H1 (cell line): ENCODE data around the gene TIMP4. TPM values are rescaled to one million over a fixed set of nuclear protein-coding genes. Genes with fewer than 3 reads are reported as not detected.

ENCODE experiments used
- CTCF ChIA-PET: fragments of 300-600 bp; sonication (Branson Sonifier 250); formaldehyde crosslinking; loops from one replicate; lab custom pipeline; 2021; ENCODE audit not compliant: partially characterized antibody; lab: Charles Lee
- POLR2A ChIA-PET: fragments of 300-600 bp; sonication (Branson Sonifier 250); formaldehyde crosslinking; loops from one replicate; lab custom pipeline; 2021; ENCODE audit warnings: inconsistent platforms; ENCODE audit not compliant: partially characterized antibody; lab: Charles Lee
- DNase-seq, 2 experiments: peaks; one replicate each; pipeline versions ENCODE4 v3.0.0 to v3.0.0-alpha.2; 2010 to 2022; ENCODE audit warnings: low spot score in 2 of 2, low read depth in 1 of 2, mixed read lengths in 1 of 2
- FAIRE-seq: peaks from 2 replicates; lab custom pipeline; 2011; peaks lifted over from hg19 to GRCh38; lab: Jason Lieb, UNC
- H2AFZ ChIP-seq: 2 replicates; pipeline ENCODE4 v1.8.1; 2012; ENCODE audit warnings: low read length, inconsistent platforms
- H2AK5ac ChIP-seq: 2 replicates; pipeline ENCODE4 v1.6.1; 2013; ENCODE audit warnings: low read depth, low read length
- H2BK120ac ChIP-seq: replicated peaks from 2 replicates; pipeline ENCODE3; 2013; ENCODE audit warnings: low read depth, low read length, inconsistent platforms
- H2BK12ac ChIP-seq: 2 replicates; pipeline ENCODE4 v1.6.1; 2013; ENCODE audit warnings: low read depth, low read length
- H2BK15ac ChIP-seq: 2 replicates; pipeline ENCODE4 v1.6.1; 2013; ENCODE audit warnings: low read length
- H2BK20ac ChIP-seq: 2 replicates; pipeline ENCODE4 v1.6.1; 2013; ENCODE audit warnings: low read length
- H2BK5ac ChIP-seq: 2 replicates; pipeline ENCODE4 v1.6.1; 2013; ENCODE audit warnings: low read depth, low read length
- H3K14ac ChIP-seq: 2 replicates; pipeline ENCODE4 v1.6.1; 2013; ENCODE audit warnings: inconsistent platforms; ENCODE audit not compliant: insufficient read length
- H3K18ac ChIP-seq: 2 replicates; pipeline ENCODE4 v1.6.1; 2013; ENCODE audit warnings: low read length; ENCODE audit errors: extremely low read depth
- H3K23ac ChIP-seq: 2 replicates; pipeline ENCODE4 v1.6.1; 2013; ENCODE audit warnings: inconsistent platforms; ENCODE audit not compliant: insufficient read length
- H3K23me2 ChIP-seq: 2 replicates; pipeline ENCODE4 v1.6.1; 2013; ENCODE audit warnings: low read depth, low read length
- H3K27ac ChIP-seq: 2 replicates; pipeline ENCODE4 v1.6.1; 2011; ENCODE audit warnings: low read depth, low read length, inconsistent platforms
- H3K27me3 ChIP-seq, 4 experiments: replicated peaks in 1 of 4; 1 replicate in 1 of 4; 2 replicates in 3 of 4; pipeline versions ENCODE4 v1.6.1 to v1.8.1; 2011 to 2013; ENCODE audit warnings: low read length in 3 of 4, mild to moderate bottlenecking in 3 of 4, inconsistent platforms in 2 of 4, mixed read lengths in 2 of 4, moderate library complexity in 1 of 4; ENCODE audit not compliant: control insufficient read depth in 3 of 4, insufficient read depth in 3 of 4; ENCODE audit errors: extremely low read depth in 1 of 4
- H3K36me3 ChIP-seq, 4 experiments: 2 replicates each; pipeline versions ENCODE4 v1.6.1 to v1.8.1; 2011 to 2013; ENCODE audit warnings: mild to moderate bottlenecking in 4 of 4, low read length in 3 of 4, moderate library complexity in 2 of 4, control low read depth in 1 of 4, inconsistent platforms in 1 of 4; ENCODE audit not compliant: insufficient read depth in 4 of 4, control insufficient read depth in 2 of 4
- H3K4ac ChIP-seq: replicated peaks from 2 replicates; pipeline ENCODE3; 2013; ENCODE audit warnings: low read length, low read depth, mixed read lengths, inconsistent platforms; ENCODE audit not compliant: insufficient read length
- H3K4me1 ChIP-seq, 4 experiments: replicated peaks in 1 of 4; 1 replicate in 1 of 4; 2 replicates in 3 of 4; pipeline versions ENCODE4 v1.6.1 to v1.8.1; 2011 to 2013; ENCODE audit warnings: low read length in 3 of 4, inconsistent platforms in 2 of 4, mixed read lengths in 1 of 4; ENCODE audit not compliant: insufficient read depth in 4 of 4, control insufficient read depth in 3 of 4
- H3K4me2 ChIP-seq, 2 experiments: 2 replicates each; pipeline versions ENCODE4 v1.6.1 to v1.8.1; 2011 to 2013; ENCODE audit warnings: low read depth in 2 of 2, low read length in 2 of 2, control low read depth in 1 of 2, inconsistent platforms in 1 of 2, mild to moderate bottlenecking in 1 of 2; ENCODE audit not compliant: insufficient read depth in 1 of 2
- H3K4me3 ChIP-seq, 4 experiments: fragments of 200-600, 300-600 bp in 1 of 4; sonication (generic), shearing (Covaris generic), sonication (Bioruptor Twin) in 1 of 4; 2 replicates each; pipeline versions ENCODE4 v1.5.1 to v1.8.1; 2011 to 2016; ENCODE audit warnings: low read length in 4 of 4, low read depth in 3 of 4, control low read depth in 2 of 4, inconsistent platforms in 2 of 4, mild to moderate bottlenecking in 2 of 4, mixed read lengths in 1 of 4, moderate library complexity in 1 of 4; ENCODE audit not compliant: insufficient read depth in 2 of 4; ENCODE audit errors: extremely low read depth in 1 of 4
- H3K56ac ChIP-seq: replicated peaks from 2 replicates; pipeline ENCODE3; 2013; ENCODE audit warnings: low read depth, mild to moderate bottlenecking, mixed read lengths, low read length, inconsistent platforms; ENCODE audit not compliant: insufficient read length
- H3K79me1 ChIP-seq: 2 replicates; pipeline ENCODE4 v1.6.1; 2013; ENCODE audit warnings: low read depth, low read length, control low read depth
- H3K79me2 ChIP-seq, 2 experiments: 2 replicates each; pipeline versions ENCODE4 v1.6.1 to v1.8.1; 2012 to 2013; ENCODE audit warnings: low read length in 2 of 2, mild to moderate bottlenecking in 2 of 2, inconsistent platforms in 1 of 2; ENCODE audit not compliant: insufficient read depth in 2 of 2, control insufficient read depth in 1 of 2
- H3K9ac ChIP-seq, 4 experiments: replicated peaks in 1 of 4; 1 replicate in 1 of 4; 2 replicates in 3 of 4; pipeline versions ENCODE4 v1.6.1 to v1.8.1; 2011 to 2013; ENCODE audit warnings: low read depth in 3 of 4, low read length in 3 of 4, control low read depth in 2 of 4, mild to moderate bottlenecking in 2 of 4, moderate library complexity in 2 of 4, inconsistent platforms in 1 of 4; ENCODE audit errors: extremely low read depth in 1 of 4
- H3K9me3 ChIP-seq, 2 experiments: 2 replicates each; pipeline versions ENCODE4 v1.6.1 to v1.8.1; 2012 to 2013; ENCODE audit warnings: mild to moderate bottlenecking in 2 of 2, moderate library complexity in 2 of 2, control low read depth in 1 of 2, inconsistent platforms in 1 of 2, low read depth in 1 of 2, low read length in 1 of 2, mixed read lengths in 1 of 2; ENCODE audit not compliant: insufficient read depth in 2 of 2
- H4K20me1 ChIP-seq, 2 experiments: replicated peaks in 1 of 2; 2 replicates each; pipeline versions ENCODE3 to v1.8.1; 2011 to 2013; ENCODE audit warnings: inconsistent platforms in 2 of 2, low read length in 2 of 2, mild to moderate bottlenecking in 1 of 2; ENCODE audit not compliant: insufficient read depth in 2 of 2, control insufficient read depth in 1 of 2
- H4K5ac ChIP-seq: 2 replicates; pipeline ENCODE4 v1.6.1; 2013; ENCODE audit warnings: low read length, low read depth, mixed read lengths, inconsistent platforms; ENCODE audit not compliant: insufficient read length
- H4K8ac ChIP-seq: 2 replicates; pipeline ENCODE4 v1.8.0; 2013; ENCODE audit warnings: mild to moderate bottlenecking, moderate library complexity, low read length, inconsistent platforms; ENCODE audit not compliant: insufficient read depth; ENCODE audit errors: extremely low read depth
- H4K91ac ChIP-seq: replicated peaks from 2 replicates; pipeline ENCODE3; 2013; ENCODE audit warnings: low read length, mixed read lengths, inconsistent platforms; ENCODE audit not compliant: insufficient read length
- ASH2L ChIP-seq: fragments of 200-600, 300-600 bp; sonication (generic); IDR thresholded peaks from one replicate; pipeline ENCODE4 v1.7.1; 2017; ENCODE audit warnings: low read length
- EZH2 ChIP-seq: fragments of 200-600 bp; sonication (generic); IDR thresholded peaks from 2 replicates; pipeline ENCODE4 v1.7.1; 2012; ENCODE audit warnings: low read depth, mild to moderate bottlenecking, moderate library complexity, low read length, inconsistent platforms; ENCODE audit not compliant: severe bottlenecking
- JUND ChIP-seq: IDR thresholded peaks from 2 replicates; pipeline ENCODE4 v1.6.1; 2011; ENCODE audit warnings: mild to moderate bottlenecking, improper control_type of control experiment, low read length
- KDM1A ChIP-seq: fragments of 200-600, 300-600 bp; sonication (generic); IDR thresholded peaks from 2 replicates; pipeline ENCODE4 v1.7.1; 2016; ENCODE audit warnings: mild to moderate bottlenecking, low read length, borderline replicate concordance
- RBBP5 ChIP-seq: IDR thresholded peaks from 2 replicates; pipeline ENCODE4 v1.7.1; 2012; ENCODE audit warnings: low read depth, mild to moderate bottlenecking, inconsistent platforms, low read length, moderate library complexity, borderline replicate concordance
- RFX5 ChIP-seq: IDR thresholded peaks from 2 replicates; pipeline ENCODE4 v1.6.1; 2011; ENCODE audit warnings: low read depth, low read length, improper control_type of control experiment, borderline replicate concordance
- WGBS, 2 experiments: shearing (Covaris generic) in 1 of 2; methylation state at CpG; one replicate each; pipeline versions ENCODE4 v1.1.6 to v1.1.7; 2013 to 2015; ENCODE audit warnings: low lambda C conversion rate in 2 of 2, mixed read lengths in 2 of 2, inconsistent platforms in 1 of 2, low coverage in 1 of 2, missing lambda C conversion rate in 1 of 2; ENCODE audit not compliant: insufficient replicate concordance in 2 of 2, insufficient coverage in 1 of 2, insufficient read length in 1 of 2; ENCODE audit errors: extremely low coverage in 1 of 2, missing lambda C conversion rate in 1 of 2; 5-methylcytosine and 5-hydroxymethylcytosine counted together
- polyA plus RNA-seq, 7 experiments: library from polyadenylated mRNA; depleted of rRNA in 3 of 7; stranded (reverse) in 5 of 7; unstranded in 2 of 7; fragments of >200 nt in 5 of 7; fragments of 200-250 nt in 2 of 7; gene quantifications; 1 replicate in 5 of 7; 2 replicates in 1 of 7; 4 replicates in 1 of 7; pipeline versions ENCODE4 v1.2.1 to v1.2.3, GENCODE V29; 2011 to 2013; ENCODE audit warnings: missing spikeins in 2 of 7, mixed read lengths in 2 of 7
- total RNA-seq: library from RNA; stranded (reverse); fragmentation: NEBNext Ultra II Directional; extraction: Animal tissue kit (Norgen Biotek cat#: 25700); gene quantifications from 2 replicates; pipeline ENCODE4 v1.2.1, GENCODE V29; 2021

The TIMP4 gene
- total and polyA plus RNA-seq, 2 of the 8 experiments (the other 6 are each of a cell fraction or from before 2014, with no cell fraction given) = 5.1 to 8.7 TPM

- ChIA-PET CTCF (interaction anchor here (2.4 to 37.6 kb wide), 3 partner anchors 13 to 23 kb away, joined by 11 to 651 read pairs (median 16); no protein-coding TSS in a partner anchor), POLR2A (no interaction called here)
- Histone ChIP-seq H3K9me3 (no peaks in the 10 kb centered on the region), H2BK20ac (no peak overlapping the region), H3K18ac (no peak overlapping the region), H3K23me2 (peaks cover 7% of the 10 kb centered on the region), H3K4me2 (no peak overlapping the region), H3K27me3 (no peaks in the 10 kb centered on the region), H2BK5ac (no peak overlapping the region), H3K79me1 (no peaks in the 10 kb centered on the region), H3K23ac (no peak overlapping the region), H2AFZ (no peak overlapping the region), H3K4ac (no peak overlapping the region), H4K20me1 (no peaks in the 10 kb centered on the region), H3K9ac (no peak overlapping the region), H3K14ac (no peak overlapping the region), H3K56ac (no peak overlapping the region), H3K36me3 (no peaks in the 10 kb centered on the region; a peak in 1 of 8 replicates), H3K79me2 (no peaks in the 10 kb centered on the region), H4K8ac (no peak overlapping the region), H2BK120ac (no peak overlapping the region), H4K91ac (no peak overlapping the region), H3K4me1 (peaks cover 4 to 15% (median 5%) of the 10 kb centered on the region in 4 experiments; a peak in 6 of 7 replicates), H2AK5ac (no peak overlapping the region), H3K27ac (no peak overlapping the region), H2BK15ac (no peak overlapping the region), H4K5ac (no peak overlapping the region), H2BK12ac (no peak overlapping the region), H3K4me3 (no peak overlapping the region)
- FAIRE-seq (no peak), DNase-seq (no peak)
- TF ChIP-seq EZH2 = no peak
- no peak for TF ChIP-seq KDM1A
- TF ChIP-seq RBBP5 = no peak
- TF ChIP-seq RFX5 = no peak
- TF ChIP-seq ASH2L = no peak
- no peak for TF ChIP-seq JUND
- WGBS, 2 experiments = 93% methylated on average over 1 of the region's 1 CpG; no CpG with 5 or more reads in 1 of the 2 experiments
Observed at GRCh38 chr3:12154151-12154550, 4.6 kb downstream of the TIMP4 start.
